HTR-8/SVneo (cell line): ENCODE data around the gene EEFSEC.

Experiments
- DNase-seq: peaks from one replicate; pipeline ENCODE4 v3.0.0; 2011; ENCODE audit warnings: low spot score, mixed read lengths; ENCODE audit not compliant: insufficient read length
- FAIRE-seq: peaks from 2 replicates; lab custom pipeline; 2011; peaks lifted over from hg19 to GRCh38; lab: Jason Lieb, UNC

EEFSEC gene

GRCh38 chr3:128341659-128342395 is 188.5 kb downstream of the EEFSEC start:
- FAIRE-seq (no peak), DNase-seq (no peak)

- no peak for FAIRE-seq
- no peak for DNase-seq
Observed at GRCh38 chr3:128342701-128343180, 189.5 kb downstream of the EEFSEC start.

- peak; percentile 23 for FAIRE-seq
- peak; percentile 80 for DNase-seq
Observed at GRCh38 chr3:128343287-128344051, 190.2 kb downstream of the EEFSEC start.

- FAIRE-seq (no peak), DNase-seq (no peak)
Observed at GRCh38 chr3:128344052-128344735, 190.9 kb downstream of the EEFSEC start.

GRCh38 chr3:128345196-128345595 is 191.9 kb downstream of the EEFSEC start:
- DNase-seq (no peak), FAIRE-seq (no peak)

- DNase-seq (no peak), FAIRE-seq (no peak)
Observed at GRCh38 chr3:128346562-128346961, 193.3 kb downstream of the EEFSEC start.

GRCh38 chr3:128347282-128347681 is 194.0 kb downstream of the EEFSEC start:
- DNase-seq (no peak), FAIRE-seq (no peak)

DNA sequence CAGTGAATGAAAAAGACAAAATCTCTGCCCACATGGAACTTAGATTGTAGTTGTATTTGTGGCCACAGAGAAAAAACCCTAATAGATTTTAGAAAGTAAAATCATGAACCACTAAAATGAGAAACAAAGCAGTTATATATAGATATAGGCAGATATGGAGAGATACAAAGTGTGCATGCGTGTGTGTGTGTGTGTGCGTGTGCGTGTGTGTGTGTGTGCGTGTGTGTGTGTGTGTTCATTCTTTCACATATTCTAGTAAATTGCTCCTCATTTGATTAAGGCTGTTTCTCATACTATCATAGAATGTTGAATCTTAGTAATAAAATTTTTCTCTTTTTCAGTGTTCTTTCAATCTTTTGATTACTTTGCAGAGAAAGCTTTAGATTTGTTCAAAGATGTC is 194.8 kb downstream of the EEFSEC start:
- DNase-seq: no peak
- no peak for FAIRE-seq

DNA sequence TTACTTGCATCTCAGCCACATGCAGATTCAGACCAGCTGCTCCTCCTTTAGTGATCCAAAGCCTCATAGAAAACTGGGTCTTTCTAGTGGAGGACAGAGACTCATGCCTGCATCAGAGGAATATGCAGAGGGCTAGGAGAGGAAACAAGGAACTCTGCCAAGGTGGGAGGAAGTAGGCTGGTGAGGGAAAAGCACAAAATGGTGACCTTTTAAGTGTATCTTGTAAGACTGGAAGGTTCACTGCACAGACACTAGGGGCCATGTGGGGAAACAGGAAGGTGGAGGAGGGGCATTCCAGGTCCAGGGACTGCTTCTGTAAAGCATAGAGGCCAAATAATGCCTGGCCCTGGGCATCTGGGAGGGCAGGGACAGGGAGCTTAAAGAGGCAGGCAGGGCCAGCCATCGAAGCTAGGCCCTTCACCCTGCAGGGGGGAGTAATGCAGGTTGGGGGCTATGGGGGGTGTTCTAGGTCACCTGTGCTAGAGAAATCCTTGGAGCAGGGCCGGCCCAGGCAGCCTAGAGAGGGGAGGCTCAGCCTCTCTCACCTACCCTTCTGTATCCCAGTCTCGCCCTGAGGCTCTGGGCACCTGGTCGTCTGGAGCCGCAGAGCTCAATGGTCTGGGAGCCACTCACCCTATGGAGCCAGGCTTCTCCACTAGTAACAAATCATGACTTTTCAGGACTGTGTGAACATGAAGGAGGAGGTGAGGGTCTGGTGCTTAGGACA is 195.7 kb downstream of the EEFSEC start:
- DNase-seq (no peak), FAIRE-seq (no peak)

- no peak for DNase-seq
- FAIRE-seq: no peak
Observed at GRCh38 chr3:128349963-128350599, 196.8 kb downstream of the EEFSEC start.

DNA sequence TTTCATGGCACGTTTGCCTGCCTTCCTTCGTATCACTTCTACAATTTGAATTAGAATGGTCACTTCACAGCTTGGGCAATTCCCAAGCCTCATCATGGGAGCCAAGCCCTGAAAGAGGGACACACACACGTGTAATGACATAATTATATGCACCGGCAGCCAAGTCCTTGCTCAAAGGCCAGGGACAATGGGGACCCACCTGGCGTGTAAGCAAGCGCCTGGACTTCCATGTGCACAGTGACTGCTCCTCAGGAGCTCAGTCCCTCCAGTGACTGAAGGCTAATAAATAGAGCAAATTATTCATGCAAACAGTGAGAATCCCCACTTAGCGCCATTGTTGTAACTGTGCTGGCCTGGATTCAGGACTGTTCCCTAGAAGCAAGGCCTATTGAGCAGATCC is 198.3 kb downstream of the EEFSEC start:
- FAIRE-seq: no peak

DNA sequence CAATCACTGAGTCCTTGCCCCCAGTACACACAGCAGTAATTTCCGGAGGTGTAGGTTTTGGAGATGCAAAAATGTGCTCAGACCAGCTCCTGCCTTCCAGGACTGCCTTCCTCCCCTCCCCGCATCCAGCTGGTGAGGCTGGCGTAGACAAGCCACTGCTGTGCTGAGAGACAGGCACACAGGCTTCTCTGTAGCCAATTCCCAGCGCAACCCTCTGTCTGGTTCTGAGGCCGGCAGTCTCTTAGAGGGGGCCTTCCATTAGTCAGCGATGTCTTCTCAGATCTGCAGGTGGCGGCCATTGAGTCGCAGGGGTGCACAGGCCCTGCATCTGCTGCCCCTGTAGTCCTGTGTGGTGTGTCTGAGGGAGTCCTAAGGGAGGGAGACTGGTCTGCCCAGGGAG is 199.0 kb downstream of the EEFSEC start:
- FAIRE-seq (no peak), DNase-seq (no peak)

More for the DNA sequence above, 198.3 kb downstream of the EEFSEC start:
- no peak for DNase-seq

DNA sequence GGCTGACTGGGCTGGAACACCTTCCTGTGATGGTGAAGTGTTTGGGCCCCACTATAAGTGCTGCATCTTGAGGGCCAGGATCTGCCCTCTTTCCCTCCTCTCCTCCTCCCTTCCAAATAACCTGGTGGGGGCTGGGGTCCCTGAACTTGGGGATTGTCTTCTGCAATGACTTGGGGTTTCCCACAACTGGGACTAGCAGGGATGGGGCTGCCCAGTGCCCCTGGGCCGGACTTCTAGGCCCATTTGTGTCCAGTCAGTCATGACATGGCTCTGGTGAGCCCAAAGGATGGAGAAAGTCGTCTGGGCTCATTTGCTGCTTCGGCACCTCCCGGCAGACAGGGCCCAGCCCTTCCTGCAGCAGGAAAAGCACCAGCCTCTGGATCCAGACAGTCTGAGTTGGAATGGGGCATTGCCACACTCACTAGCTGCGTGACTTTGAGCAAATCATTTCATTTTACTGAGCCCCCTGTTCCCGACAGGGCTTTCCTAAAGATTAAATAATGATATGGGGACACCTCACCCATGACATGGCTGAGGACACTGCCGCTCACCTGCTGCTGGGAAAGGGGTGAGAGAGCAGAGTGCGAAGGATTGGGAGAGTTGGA is 200.2 kb downstream of the EEFSEC start:
- no peak for DNase-seq
- no peak for FAIRE-seq

DNA sequence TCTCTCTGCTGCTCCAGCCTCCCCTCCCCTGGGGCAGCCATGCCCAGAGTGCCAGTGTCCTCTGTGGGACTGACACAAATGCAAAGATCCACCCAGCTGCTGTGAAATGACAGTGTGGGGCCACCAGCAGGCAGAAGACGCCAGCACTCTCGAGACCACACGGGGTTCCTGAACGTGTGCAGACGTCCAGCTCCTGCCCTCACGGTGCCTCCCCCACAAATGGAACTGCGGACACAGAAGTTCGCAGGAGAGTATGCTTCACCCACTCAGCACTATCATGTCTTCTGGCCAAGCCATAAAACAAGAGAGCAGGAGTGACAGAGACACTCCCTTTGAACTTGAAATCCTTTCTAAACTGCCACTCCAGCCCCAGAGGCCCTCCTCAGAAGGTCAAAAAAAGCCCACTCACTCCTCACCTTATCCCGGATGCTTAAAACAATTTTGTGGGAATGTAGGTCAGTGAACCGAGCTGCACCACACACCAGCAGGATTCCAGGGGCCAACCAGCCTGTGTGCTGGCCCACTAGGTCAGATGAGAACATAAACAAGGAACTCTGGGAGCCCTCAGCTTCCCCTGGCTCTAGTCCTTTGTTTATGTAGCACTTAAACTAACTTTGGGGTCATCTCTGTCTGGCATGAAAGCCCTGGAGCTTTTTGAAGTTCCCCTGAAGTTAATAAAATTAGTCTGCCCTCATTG is 200.9 kb downstream of the EEFSEC start:
- FAIRE-seq: no peak
- DNase-seq: no peak

GRCh38 chr3:128354788-128355542 is 201.7 kb downstream of the EEFSEC start:
- DNase-seq (no peak), FAIRE-seq (no peak)

GRCh38 chr3:128355543-128355919 is 202.2 kb downstream of the EEFSEC start:
- DNase-seq (no peak), FAIRE-seq (no peak)

DNA sequence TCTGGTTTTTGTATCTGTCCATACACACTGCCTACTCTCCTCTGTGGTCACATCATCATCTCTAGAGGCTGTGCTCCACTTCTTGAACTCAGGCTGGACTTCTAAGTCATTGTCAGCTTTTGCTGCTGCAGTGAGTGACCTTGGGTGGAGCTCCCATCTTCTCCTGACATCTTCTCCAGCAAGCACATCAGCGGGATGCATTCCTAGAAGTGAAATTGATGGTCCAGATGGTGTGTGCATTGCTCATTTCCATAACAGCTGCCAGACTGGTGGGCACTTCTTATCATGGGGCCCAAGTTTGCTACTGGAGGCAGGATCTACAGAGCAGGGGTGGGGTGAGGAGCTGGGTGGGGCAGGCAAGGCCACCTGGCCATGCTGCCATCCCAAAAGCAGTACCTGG is 203.5 kb downstream of the EEFSEC start:
- DNase-seq (no peak), FAIRE-seq (no peak)

- FAIRE-seq: no peak
Observed at GRCh38 chr3:128357538-128357937, 204.3 kb downstream of the EEFSEC start.

More at GRCh38 chr3:128357538-128357937, 204.3 kb downstream of the EEFSEC start:
- DNase-seq: no peak
